Epithelial cell of prostate (primary cell): ENCODE measurements around the gene HSD17B12.

Experiments
- DNase-seq: peaks from one replicate; pipeline ENCODE4 v3.0.0-alpha.2; 2011; ENCODE audit warnings: low read depth, low spot score
- H3K27ac ChIP-seq: fragments of 450-650 bp; 2 replicates; pipeline ENCODE4 v1.5.1; 2017; ENCODE audit warnings: mild to moderate bottlenecking

Gene HSD17B12

GRCh38 chr11:43788421-43788820 is 107.9 kb downstream of the HSD17B12 start:
- H3K27ac ChIP-seq = peak overlapping the region; percentile 98
- DNase-seq = no peak

- DNase-seq = peak; percentile 33
- H3K27ac ChIP-seq = peak overlapping the region; percentile 98
These were observed 109.3 kb downstream of the HSD17B12 start for GRCh38 chr11:43789700-43790443.

GRCh38 chr11:43790444-43790794 is 109.9 kb downstream of the HSD17B12 start:
- peak overlapping the region; percentile 98 for H3K27ac ChIP-seq
- DNase-seq = peak; percentile 40

GRCh38 chr11:43797337-43797736 is 116.8 kb downstream of the HSD17B12 start:
- DNase-seq = no peak
- no peak overlapping the region for H3K27ac ChIP-seq

- no peak for DNase-seq
- no peak overlapping the region for H3K27ac ChIP-seq
These were observed 117.3 kb downstream of the HSD17B12 start for GRCh38 chr11:43797866-43798265.

- DNase-seq = no peak
- H3K27ac ChIP-seq = no peak overlapping the region
These were observed 122.0 kb downstream of the HSD17B12 start for GRCh38 chr11:43802509-43802908.

GRCh38 chr11:43803766-43804165 is 123.2 kb downstream of the HSD17B12 start:
- H3K27ac ChIP-seq = no peak overlapping the region
- no peak for DNase-seq

- no peak overlapping the region for H3K27ac ChIP-seq
- DNase-seq = no peak
These were observed 126.4 kb downstream of the HSD17B12 start for GRCh38 chr11:43806976-43807375.

GRCh38 chr11:43810929-43811596 is 130.5 kb downstream of the HSD17B12 start:
- H3K27ac ChIP-seq = no peak overlapping the region
- DNase-seq = no peak

GRCh38 chr11:43812471-43812870 is 131.9 kb downstream of the HSD17B12 start:
- H3K27ac ChIP-seq = no peak overlapping the region
- DNase-seq = no peak

- DNase-seq = peak; percentile 91
These were observed 137.7 kb downstream of the HSD17B12 start for GRCh38 chr11:43818220-43818619.

GRCh38 chr11:43819926-43820325 is 139.4 kb downstream of the HSD17B12 start:
- H3K27ac ChIP-seq = peak overlapping the region; percentile 80
- peak; percentile 51 for DNase-seq

More at GRCh38 chr11:43818220-43818619, 137.7 kb downstream of the HSD17B12 start:
- peak overlapping the region; percentile 80 for H3K27ac ChIP-seq

- no peak overlapping the region for H3K27ac ChIP-seq
- DNase-seq = no peak
These were observed 142.8 kb downstream of the HSD17B12 start for GRCh38 chr11:43823316-43823715.

GRCh38 chr11:43823851-43824250 is 143.3 kb downstream of the HSD17B12 start:
- no peak for DNase-seq
- H3K27ac ChIP-seq = no peak overlapping the region

- no peak for DNase-seq
- no peak overlapping the region for H3K27ac ChIP-seq
These were observed 144.8 kb downstream of the HSD17B12 start for GRCh38 chr11:43825217-43825816.

- peak overlapping the region; percentile 50 for H3K27ac ChIP-seq
- DNase-seq = peak; percentile 98
These were observed 150.4 kb downstream of the HSD17B12 start for GRCh38 chr11:43830928-43831440.

- no peak overlapping the region for H3K27ac ChIP-seq
- DNase-seq = no peak
These were observed 152.0 kb downstream of the HSD17B12 start for GRCh38 chr11:43832536-43832935.

- no peak overlapping the region for H3K27ac ChIP-seq
- no peak for DNase-seq
These were observed 153.1 kb downstream of the HSD17B12 start for GRCh38 chr11:43833657-43834073.

- DNase-seq = no peak
These were observed 153.7 kb downstream of the HSD17B12 start for GRCh38 chr11:43834286-43834685.

GRCh38 chr11:43835104-43835503 is 154.6 kb downstream of the HSD17B12 start:
- no peak for DNase-seq
- no peak overlapping the region for H3K27ac ChIP-seq

More at GRCh38 chr11:43834286-43834685, 153.7 kb downstream of the HSD17B12 start:
- H3K27ac ChIP-seq = no peak overlapping the region

- no peak overlapping the region for H3K27ac ChIP-seq
- no peak for DNase-seq
These were observed 157.3 kb downstream of the HSD17B12 start for GRCh38 chr11:43837879-43838278.
